ENCODE results near the gene IGF2R. TPM values are rescaled to one million over a fixed set of nuclear protein-coding genes. Genes with fewer than 3 reads are reported as not detected.

IGF2R gene
- total and polyA plus RNA-seq, 8 donors: 11.0 to 54.0 (median 34.7) TPM

DNA sequence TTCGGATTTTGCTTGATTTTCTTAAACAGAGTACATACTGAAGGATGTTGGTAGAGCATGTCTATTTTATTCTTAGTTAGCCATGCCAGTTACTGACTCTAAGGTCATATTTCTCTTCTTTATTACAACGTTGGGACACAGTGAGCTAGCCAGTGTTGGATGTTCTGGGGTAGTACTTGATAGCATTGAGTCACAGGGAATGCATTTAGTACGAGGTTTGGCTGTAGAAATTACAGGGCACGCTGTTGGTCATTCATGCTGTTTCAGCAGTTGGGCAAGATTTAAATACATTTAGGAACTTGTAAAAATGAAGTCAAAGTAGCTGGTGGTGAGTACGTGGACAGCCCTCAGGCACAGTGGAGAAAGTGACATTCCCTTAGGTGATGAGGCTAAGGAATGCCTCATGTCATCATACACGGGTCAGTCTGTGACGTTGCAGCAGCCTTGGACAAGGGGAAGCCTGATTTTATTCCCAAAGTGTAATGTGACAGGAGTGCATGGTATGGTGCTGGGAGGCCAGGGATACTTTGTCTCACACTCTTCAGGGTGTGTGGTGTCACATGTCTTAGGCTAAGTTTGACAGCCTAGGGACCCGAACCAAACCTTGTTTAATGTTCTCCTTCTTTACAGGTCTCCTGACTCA is 95.0 kb downstream of the IGF2R start:
- no peak for DNase-seq
- TF ChIP-seq CTCF (IDR thresholded peaks at IDR 0.05): no peak
- Histone ChIP-seq H3K9me3 (no peaks in the 10 kb centered on the region), H3K4me3 (no peak overlapping the region), H3K27ac (no peak overlapping the region), H3K27me3 (no peaks in the 10 kb centered on the region), H3K36me3 (peaks cover 8 to 68% (median 13%) of the 10 kb centered on the region in 3 donors), H3K4me1 (peaks cover 0 to 2% (median 0%) of the 10 kb centered on the region in 3 donors)
- FAIRE-seq: no peak
- ATAC-seq: no peak
- 88 to 94% methylated on average over 8 of the region's 8 CpGs for WGBS, 2 donors
- intact Hi-C loops (cut with DNase I): no loop called here

DNA sequence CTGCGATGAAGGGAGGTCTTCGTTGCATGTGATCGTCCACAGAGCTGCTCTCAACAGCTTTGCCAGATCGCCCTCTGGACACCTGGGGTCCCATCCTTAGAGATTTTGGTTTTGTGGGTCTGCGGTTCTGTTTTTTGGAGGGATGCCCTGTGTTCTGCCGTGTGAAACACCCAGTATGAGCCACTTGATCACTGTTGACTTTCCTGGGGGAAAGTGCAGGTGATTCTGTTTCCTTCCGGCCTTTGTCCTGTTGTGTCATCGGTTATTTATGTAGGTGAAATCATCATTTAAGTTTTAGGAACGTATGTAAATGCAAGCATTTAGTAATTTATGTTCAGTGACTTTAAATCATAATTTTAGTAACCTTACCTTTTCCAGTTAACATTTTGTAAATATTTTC is 96.3 kb downstream of the IGF2R start:
- Histone ChIP-seq H3K4me3 (no peak overlapping the region), H3K9me3 (no peaks in the 10 kb centered on the region), H3K27ac (no peak overlapping the region), H3K36me3 (peaks cover 8 to 70% (median 26%) of the 10 kb centered on the region in 3 donors), H3K4me1 (no peaks in the 10 kb centered on the region), H3K27me3 (no peaks in the 10 kb centered on the region)
- no peak for DNase-seq
- no peak for ATAC-seq
- no peak for TF ChIP-seq CTCF (IDR thresholded peaks at IDR 0.05)
- 72 to 80% methylated on average over 9 of the region's 9 CpGs for WGBS, 2 donors
- no peak for FAIRE-seq
- intact Hi-C loops (cut with DNase I): no loop called here

GRCh38 chr6:160067564-160067963 is 98.7 kb downstream of the IGF2R start:
- intact Hi-C loops (cut with DNase I): no loop called here
- Histone ChIP-seq H3K36me3 (peaks cover 4 to 73% (median 22%) of the 10 kb centered on the region in 3 donors), H3K4me1 (no peaks in the 10 kb centered on the region), H3K27me3 (no peaks in the 10 kb centered on the region), H3K4me3 (no peak overlapping the region), H3K27ac (no peak overlapping the region), H3K9me3 (no peaks in the 10 kb centered on the region)
- FAIRE-seq: no peak
- no peak for TF ChIP-seq CTCF (IDR thresholded peaks at IDR 0.05)
- ATAC-seq: no peak
- 94 to 95% methylated on average over 10 of the region's 10 CpGs for WGBS, 2 donors
- DNase-seq: no peak

GRCh38 chr6:160068346-160068745 is 99.5 kb downstream of the IGF2R start:
- FAIRE-seq: no peak
- WGBS, 2 donors: 84 to 88% methylated on average over 7 of the region's 7 CpGs
- no peak for ATAC-seq
- Histone ChIP-seq H3K36me3 (peaks cover 4 to 73% (median 30%) of the 10 kb centered on the region in 3 donors), H3K4me1 (no peaks in the 10 kb centered on the region), H3K9me3 (no peaks in the 10 kb centered on the region), H3K4me3 (no peak overlapping the region), H3K27me3 (no peaks in the 10 kb centered on the region), H3K27ac (no peak overlapping the region)
- intact Hi-C loops (cut with DNase I): no loop called here
- no peak for TF ChIP-seq CTCF (IDR thresholded peaks at IDR 0.05)
- no peak for DNase-seq

- 86% methylated on average over 9 of the region's 9 CpGs for WGBS, 2 donors
- intact Hi-C loops (cut with DNase I): no loop called here
Measured at GRCh38 chr6:160069050-160069454, 100.2 kb downstream of the IGF2R start.

More at GRCh38 chr6:160069050-160069454, 100.2 kb downstream of the IGF2R start:
- FAIRE-seq (no peak), ATAC-seq (no peak), DNase-seq (no peak)
- Histone ChIP-seq H3K4me1 (no peaks in the 10 kb centered on the region), H3K27me3 (no peaks in the 10 kb centered on the region), H3K9me3 (no peaks in the 10 kb centered on the region), H3K4me3 (no peak overlapping the region), H3K27ac (no peak overlapping the region), H3K36me3 (peaks cover 2 to 72% (median 34%) of the 10 kb centered on the region in 3 donors)
- TF ChIP-seq CTCF (IDR thresholded peaks at IDR 0.05): no peak
